ENCODE results near the gene KEAP1. TPM values are rescaled to one million over a fixed set of nuclear protein-coding genes. Genes with fewer than 3 reads are reported as not detected.

KEAP1 gene
- total RNA-seq (2021; ENCODE audit: unreplicated experiment) (102 TPM), Bru-seq, nascent RNA (percentile 69 among the genes with signal in this experiment), BruChase-seq, experiment 1, labeled RNA remaining after a 2-hour chase (percentile 79 among the genes with signal in this experiment), BruChase-seq, experiment 2, labeled RNA remaining after a 6-hour chase (percentile 83 among the genes with signal in this experiment)
- polyA plus RNA-seq (2012; ENCODE audit: insufficient read length) = 153 TPM
- long read RNA-seq, transcript KEAP1-201 (6 exons, 2,955 nt) = minor isoform, 47 of 298 reads
- long read RNA-seq, transcript KEAP1-202 (6 exons, 2,648 nt) = major isoform, 159 of 298 reads
- long read RNA-seq, partial matches to known transcripts = 44 of 298 reads
- long read RNA-seq, other reads (novel, unspliced or antisense) = 47 of 298 reads

DNA sequence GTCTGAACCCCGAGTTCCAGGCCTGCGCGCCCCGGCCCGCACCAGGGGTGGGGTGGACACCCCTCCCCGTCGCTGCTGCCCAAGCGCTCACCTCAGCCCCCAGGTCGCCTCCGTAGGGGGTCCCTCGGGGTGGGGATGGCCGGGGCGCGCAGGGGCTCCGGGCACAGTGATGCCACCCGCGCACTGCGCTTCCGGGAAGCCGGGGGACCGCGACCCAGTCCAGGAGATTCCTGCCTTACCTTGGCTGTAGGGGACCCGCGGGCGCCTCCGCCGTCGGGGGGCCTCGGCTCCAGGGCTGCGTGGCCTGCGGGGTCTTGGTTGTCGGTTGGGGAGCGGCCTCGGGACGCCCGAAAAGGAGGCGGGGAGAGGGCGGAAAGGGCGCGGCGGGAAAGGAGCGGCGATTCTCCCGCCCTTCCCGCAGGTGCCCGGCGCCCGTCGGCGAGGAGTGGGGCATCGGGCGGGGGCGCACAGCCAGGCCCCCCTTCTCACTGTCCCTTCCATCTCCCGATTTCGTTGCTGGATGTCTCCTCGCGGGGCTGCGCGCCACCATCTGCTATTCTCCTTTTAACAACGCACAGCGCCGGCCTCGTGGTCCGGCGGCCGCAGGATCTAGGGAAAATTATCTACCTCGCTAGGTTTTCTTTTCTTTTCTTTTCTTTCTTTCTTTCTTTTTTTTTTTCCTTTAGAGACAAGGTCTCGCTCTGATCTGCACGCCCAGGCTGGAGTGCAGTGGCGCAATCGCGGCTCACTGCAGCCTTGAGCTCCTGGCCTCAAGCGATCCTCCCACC, at the start of gene KEAP1:
Gene KEAP1, minus strand, starts transcription at position 355 of the 788 bp plus-strand sequence. CDS start 3,323 bp downstream, outside the sequence.
- ATAC-seq (peak; percentile 67), DNase-seq (ENCODE audit: low read depth, low spot score) (no peak)
- TF ChIP-seq TCF7L2 (IDR thresholded peaks at IDR 0.05; ENCODE audit: low read depth, low read length) = no peak
- TF ChIP-seq REST (IDR thresholded peaks at IDR 0.05; ENCODE audit: insufficient read depth in 1 of 2, low read depth in 2 of 2, low read length in 1 of 2) = no peak
- TF ChIP-seq POLR2AphosphoS5 (IDR thresholded peaks at IDR 0.05; ENCODE audit: low read depth, low read length) = no peak
- no peak for TF ChIP-seq CTCF (IDR thresholded peaks at IDR 0.05)
- no peak for TF ChIP-seq SIN3A (IDR thresholded peaks at IDR 0.05; ENCODE audit: borderline replicate concordance, insufficient read depth, low read depth, low read length)
- ChIA-PET POLR2A (no interaction called here), CTCF (no interaction called here)
- in situ Hi-C loops (cut with HindIII; ENCODE audit: low pct_unique_long_range_greater_than_20kb, low sequenced_read_pairs) = no loop called here
- H3K4me3 ChIP-seq (ENCODE audit: low read depth in 2 of 2, low read length in 2 of 2) = peak within 1 kb of the TSS; percentile 65 to 75
- intact Hi-C loops (cut with micrococcal nuclease; ENCODE audit: unreplicated experiment) = no loop called here
- peak within 1 kb of the TSS; percentile 93 for H3K27ac ChIP-seq (ENCODE audit: low read length)
- H3K9me3 ChIP-seq (ENCODE audit: control insufficient read depth, insufficient read depth, low read depth, low read length) = no peaks in the 10 kb centered on the region
- H3K4me1 ChIP-seq (ENCODE audit: control insufficient read depth, insufficient read depth, low read length) = peaks cover 9% of the 10 kb centered on the region
- BruUV-seq (replicated peaks) = TSS peak; percentile 94
- no peaks in the 10 kb centered on the region; the same call in 1 of the 2 replicates for H3K36me3 ChIP-seq (ENCODE audit: control insufficient read depth, insufficient read depth, low read length)
- no peaks in the 10 kb centered on the region for H3K27me3 ChIP-seq (ENCODE audit: control insufficient read depth, insufficient read depth, low read length)

- H3K36me3 ChIP-seq (ENCODE audit: control insufficient read depth, insufficient read depth, low read length) = no peaks in the 10 kb centered on the region
- H3K4me3 ChIP-seq (ENCODE audit: low read depth in 2 of 2, low read length in 2 of 2) = no peak overlapping the region
- in situ Hi-C loops (cut with HindIII; ENCODE audit: low pct_unique_long_range_greater_than_20kb, low sequenced_read_pairs) = no loop called here
- intact Hi-C loops (cut with micrococcal nuclease; ENCODE audit: unreplicated experiment) = no loop called here
- TF ChIP-seq CTCF (IDR thresholded peaks at IDR 0.05) (no peak), POLR2AphosphoS5 (IDR thresholded peaks at IDR 0.05; ENCODE audit: low read depth, low read length) (peak; percentile 74), SIN3A (IDR thresholded peaks at IDR 0.05; ENCODE audit: borderline replicate concordance, insufficient read depth, low read depth, low read length) (no peak), TCF7L2 (IDR thresholded peaks at IDR 0.05; ENCODE audit: low read depth, low read length) (no peak), REST (IDR thresholded peaks at IDR 0.05; ENCODE audit: insufficient read depth in 1 of 2, low read depth in 2 of 2, low read length in 1 of 2) (no peak)
- H3K4me1 ChIP-seq (ENCODE audit: control insufficient read depth, insufficient read depth, low read length) = no peaks in the 10 kb centered on the region
- H3K27me3 ChIP-seq (ENCODE audit: control insufficient read depth, insufficient read depth, low read length) = no peaks in the 10 kb centered on the region
- DNase-seq (ENCODE audit: low read depth, low spot score) = no peak
- ChIA-PET CTCF (interaction anchor here (0.8 kb wide), 1 partner anchor 69 kb away, joined by 4 read pairs; no protein-coding TSS in a partner anchor), POLR2A (interaction anchor here (0.6 kb wide), 1 partner anchor 105 kb away, joined by 3 read pairs; no protein-coding TSS in a partner anchor)
- ATAC-seq = peak; percentile 83
- no peak overlapping the region for H3K27ac ChIP-seq (ENCODE audit: low read length)
- no peaks in the 10 kb centered on the region for H3K9me3 ChIP-seq (ENCODE audit: control insufficient read depth, insufficient read depth, low read depth, low read length)
- no TSS peak for BruUV-seq (replicated peaks)
These were observed 49.4 kb upstream of the KEAP1 start for GRCh38 chr19:10552510-10553053.
